Pancreas (tissue), 10 donors: ENCODE results near the gene HSPB7. TPM values are rescaled to one million over a fixed set of nuclear protein-coding genes. Genes with fewer than 3 reads are reported as not detected.
"Not testable (repeated sequence)": the region's sequence is repeated elsewhere in the genome, so short reads cannot be mapped to it uniquely, and the experiment has no call there.

Experiments
- ATAC-seq, 4 donors: fragments of 200-7000 bp; cut with Tn5 transposase; one replicate each; pipeline versions ENCODE4 v1.8.0 to v1.9.1; 2020; ENCODE audit warnings: mild to moderate bottlenecking in 4 of 4, moderate library complexity in 4 of 4
- DNase-seq, 6 donors: peaks; one replicate each; pipeline ENCODE4 v3.0.0-alpha.2; 2020
- FAIRE-seq: peaks from 2 replicates; lab custom pipeline; 2012; peaks lifted over from hg19 to GRCh38; lab: Jason Lieb, UNC
- H3K27ac ChIP-seq, 4 donors: fragments of 200-600 bp; sonication (generic); 1 replicate in 3 of 4; 2 replicates in 1 of 4; pipeline versions ENCODE4 v1.5.0 to v1.8.0; 2020
- H3K27me3 ChIP-seq, 4 donors: fragments of 200-600 bp; one replicate each; pipeline ENCODE4 v1.8.0; 2021
- H3K36me3 ChIP-seq, 3 donors: fragments of 200-600 bp; sonication (generic) in 1 of 3; one replicate each; pipeline versions ENCODE4 v1.5.0 to v1.8.0; 2020 to 2021
- H3K4me1 ChIP-seq, 3 donors: fragments of 200-600 bp; one replicate each; pipeline ENCODE4 v1.8.0; 2021
- H3K4me3 ChIP-seq, 4 donors: fragments of 200-600 bp; sonication (generic) in 2 of 4; one replicate each; pipeline versions ENCODE4 v1.5.0 to v1.8.0; 2020 to 2021
- H3K9me3 ChIP-seq, 4 donors: fragments of 200-600 bp; one replicate each; pipeline ENCODE4 v1.8.0; 2021
- WGBS, 2 donors: extraction: QIAGEN DNeasy Blood & Tissue Kit; methylation state at CpG; one replicate each; pipeline ENCODE4 v1.1.7; 2013; 5-methylcytosine and 5-hydroxymethylcytosine counted together
- intact Hi-C, 3 donors: fragments of 100-400 bp; cut with DNase I; formaldehyde crosslinking; loops; one replicate each; pipeline versions ENCODE4 v1.11.1 to v1.14.2; 2022
- polyA plus RNA-seq, 2 donors: library from polyadenylated mRNA; stranded (reverse); fragments of 200-250 nt; gene quantifications; one replicate each; pipeline ENCODE4 v1.2.3, GENCODE V29; 2013
- total RNA-seq, 6 donors: library from RNA; stranded (reverse); fragmentation: NEBNext Ultra II Directional in 4 of 6; extraction: Animal tissue kit (Norgen Biotek cat#: 25700) in 4 of 6; gene quantifications; one replicate each; pipeline versions ENCODE4 v1.2.1 to v1.2.4, GENCODE V29; 2021 to 2023
- TF ChIP-seq, protein P1 (sequence below), 4 donors: fragments of 200-600 bp; sonication (generic) in 3 of 4; IDR thresholded peaks; one replicate each; pipeline versions ENCODE4 v1.5.0 to v1.8.0; 2021; ENCODE audit warnings: antibody characterized with exemption in 4 of 4
- donor health status: healthy with polysubstance abuse.
- donor health status: DM: no; HTN: no; CAD: no; lungs with moderate emphysema.
- donor health status: DM: no; HTN: no; CAD: no.
- donor health status: control.
- donor health status: control.
- donor health status: Bipolar disorder and iron deficiency.
- donor health status: DM: yes; HTN: yes; CAD: no.
- donor health status: DM: no; HTN: no; CAD: no.
- donor health status: DM: no; HTN: no; CAD: no.
- donor health status: DM: yes; HTN: yes; CAD: no.

Gene HSPB7
- total and polyA plus RNA-seq, 8 donors, result 0.65 to 10.9 (median 2.2) TPM

DNA sequence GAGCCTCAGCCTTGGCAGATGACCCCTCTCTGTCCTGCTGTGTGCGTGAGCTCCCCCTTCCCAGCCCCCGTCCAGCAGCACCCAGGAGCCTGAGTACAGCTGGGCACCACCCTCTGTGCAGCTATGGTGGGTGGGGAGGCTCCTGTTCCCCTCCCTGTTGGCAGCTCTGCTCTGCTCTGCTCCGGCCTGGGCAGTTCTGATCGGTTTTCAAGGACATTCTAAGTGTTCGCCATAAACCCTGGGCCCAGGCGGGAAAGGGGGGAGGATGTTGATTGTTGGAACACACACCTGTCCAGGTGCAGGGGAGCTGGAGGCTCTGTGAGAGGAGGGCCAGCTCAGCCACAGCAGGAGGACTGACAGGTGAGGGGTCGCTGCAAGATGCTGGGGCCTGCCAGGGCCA, 25.7 kb upstream of the HSPB7 start, which contains the start of gene CLCNKB:
CLCNKB (plus strand) TSS at position 262 of the 400 bp plus-strand sequence. CDS start 711 bp downstream, outside the sequence.
- Histone ChIP-seq H3K27ac (peak within 1 kb of the TSS in 2 of 4 donors; percentile 12 to 28), H3K4me1 (peaks cover 0 to 8% (median 4%) of the 10 kb centered on the region in 3 donors), H3K9me3 (no peaks in the 10 kb centered on the region), H3K27me3 (no peaks in the 10 kb centered on the region), H3K36me3 (no peaks in the 10 kb centered on the region), H3K4me3 (no peak within 1 kb of the TSS)
- intact Hi-C loops, result loop anchor here in 1 of 3 donors (10.0 kb wide), 1 partner anchor 239 kb away; the partner anchor contains the start of gene UQCRHL
- ATAC-seq (peak; percentile 66 to 91 (median 87)), DNase-seq (peak in 5 of 6 donors; percentile 66 to 89 (median 80)), FAIRE-seq (no peak)
- TF ChIP-seq, protein P1, sequence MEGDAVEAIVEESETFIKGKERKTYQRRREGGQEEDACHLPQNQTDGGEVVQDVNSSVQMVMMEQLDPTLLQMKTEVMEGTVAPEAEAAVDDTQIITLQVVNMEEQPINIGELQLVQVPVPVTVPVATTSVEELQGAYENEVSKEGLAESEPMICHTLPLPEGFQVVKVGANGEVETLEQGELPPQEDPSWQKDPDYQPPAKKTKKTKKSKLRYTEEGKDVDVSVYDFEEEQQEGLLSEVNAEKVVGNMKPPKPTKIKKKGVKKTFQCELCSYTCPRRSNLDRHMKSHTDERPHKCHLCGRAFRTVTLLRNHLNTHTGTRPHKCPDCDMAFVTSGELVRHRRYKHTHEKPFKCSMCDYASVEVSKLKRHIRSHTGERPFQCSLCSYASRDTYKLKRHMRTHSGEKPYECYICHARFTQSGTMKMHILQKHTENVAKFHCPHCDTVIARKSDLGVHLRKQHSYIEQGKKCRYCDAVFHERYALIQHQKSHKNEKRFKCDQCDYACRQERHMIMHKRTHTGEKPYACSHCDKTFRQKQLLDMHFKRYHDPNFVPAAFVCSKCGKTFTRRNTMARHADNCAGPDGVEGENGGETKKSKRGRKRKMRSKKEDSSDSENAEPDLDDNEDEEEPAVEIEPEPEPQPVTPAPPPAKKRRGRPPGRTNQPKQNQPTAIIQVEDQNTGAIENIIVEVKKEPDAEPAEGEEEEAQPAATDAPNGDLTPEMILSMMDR (IDR thresholded peaks at IDR 0.05), result no peak
- WGBS, 2 donors, result 19 to 23% methylated on average over 7 of the region's 7 CpGs

DNA sequence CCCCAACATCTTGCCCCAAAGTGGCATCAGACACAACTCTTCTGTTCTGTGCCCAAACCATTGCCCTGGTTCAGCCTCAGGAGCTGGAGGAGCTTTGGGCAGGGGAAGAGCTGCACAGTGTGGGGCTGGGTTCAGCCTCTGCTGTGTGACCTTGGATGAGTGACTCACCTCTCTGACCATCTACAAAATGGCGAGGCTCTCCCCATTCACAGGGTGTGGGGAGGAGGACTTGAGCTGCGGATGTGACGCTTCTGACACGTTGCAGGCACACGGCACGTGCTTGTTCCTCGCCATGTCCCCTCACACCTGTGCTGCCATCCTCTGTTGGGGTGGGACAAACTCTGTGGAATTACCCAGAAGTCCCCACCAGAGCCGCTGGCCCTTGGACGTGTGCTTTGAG, 24.8 kb upstream of the HSPB7 start:
- H3K36me3 ChIP-seq, H3K4me3 ChIP-seq, H3K9me3 ChIP-seq, FAIRE-seq, H3K27me3 ChIP-seq, H3K4me1 ChIP-seq, DNase-seq, H3K27ac ChIP-seq: not testable (repeated sequence)
- 79 to 82% methylated on average over 9 of the region's 9 CpGs for WGBS, 2 donors
- intact Hi-C loops, result loop anchor here in 1 of 3 donors (10.0 kb wide), 1 partner anchor 238 kb away; the partner anchor contains the start of gene UQCRHL
- ATAC-seq, result peak; percentile 10 to 48 (median 26)

DNA sequence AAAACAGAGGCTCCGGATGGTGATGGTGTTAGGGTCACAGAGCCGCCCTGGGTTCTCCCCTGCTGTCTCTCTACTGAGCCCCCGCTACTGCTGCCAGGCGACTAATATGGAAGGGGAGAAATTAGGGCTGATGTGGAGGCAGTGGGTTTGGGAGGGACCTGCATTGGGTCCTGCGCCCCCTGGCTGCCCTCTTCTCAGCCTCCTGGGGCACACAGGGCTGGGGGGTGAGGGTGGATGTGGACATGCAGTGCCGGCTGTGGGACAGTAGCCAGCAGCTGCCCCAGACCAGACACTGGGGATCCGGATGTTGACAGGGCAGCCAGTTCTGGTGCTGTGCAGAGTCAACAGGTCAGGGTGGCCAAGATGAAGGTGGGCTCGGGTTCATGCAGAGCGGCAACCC, 24.3 kb upstream of the HSPB7 start:
- 84 to 91% methylated on average over 9 of the region's 9 CpGs for WGBS, 2 donors

DNA sequence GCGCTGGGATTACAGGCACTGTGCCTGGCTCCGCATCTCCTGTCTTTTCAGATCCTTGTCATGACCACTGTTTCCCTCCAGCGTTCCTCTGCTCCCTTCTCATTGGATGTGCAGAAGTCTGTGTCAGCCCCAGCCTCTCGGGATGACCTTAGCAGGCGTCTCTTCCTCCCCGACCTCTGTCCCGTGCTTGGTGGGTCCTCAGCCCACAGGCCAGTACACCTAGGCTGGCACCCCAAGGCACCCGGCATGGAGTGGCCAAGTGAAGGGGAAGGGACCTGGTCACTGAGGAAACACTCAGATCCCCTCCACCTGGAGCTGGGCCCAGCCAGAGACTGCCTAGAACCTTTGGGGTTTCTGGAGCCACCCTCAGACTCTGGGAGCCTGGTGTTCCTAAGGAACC, 23.4 kb upstream of the HSPB7 start:
- no peaks in the 10 kb centered on the region for H3K27me3 ChIP-seq
- TF ChIP-seq, protein P1 (IDR thresholded peaks at IDR 0.05), result no peak
- H3K9me3 ChIP-seq, result no peaks in the 10 kb centered on the region
- H3K4me3 ChIP-seq, result no peak overlapping the region
- H3K36me3 ChIP-seq, result no peaks in the 10 kb centered on the region
- intact Hi-C loops, result loop anchor here in 1 of 3 donors (10.0 kb wide), 1 partner anchor 236 kb away; the partner anchor contains the start of gene UQCRHL
- WGBS, 2 donors, result 66 to 87% methylated on average over 8 of the region's 8 CpGs
- ATAC-seq (no peak), DNase-seq (peak in 1 of 6 donors; percentile 49), FAIRE-seq (no peak)
- no peak overlapping the region for H3K27ac ChIP-seq
- H3K4me1 ChIP-seq, result peaks cover 0 to 8% (median 4%) of the 10 kb centered on the region in 3 donors

More for the DNA sequence above, 24.3 kb upstream of the HSPB7 start:
- TF ChIP-seq, protein P1 (IDR thresholded peaks at IDR 0.05), result no peak
- no peaks in the 10 kb centered on the region for H3K36me3 ChIP-seq
- FAIRE-seq (no peak), ATAC-seq (no peak), DNase-seq (peak in 1 of 6 donors; percentile 42)
- H3K27ac ChIP-seq, result no peak overlapping the region
- intact Hi-C loops, result loop anchor here in 1 of 3 donors (10.0 kb wide), 1 partner anchor 237 kb away; the partner anchor contains the start of gene UQCRHL
- no peak overlapping the region for H3K4me3 ChIP-seq
- H3K27me3 ChIP-seq, result no peaks in the 10 kb centered on the region
- H3K9me3 ChIP-seq, result no peaks in the 10 kb centered on the region
- peaks cover 0 to 8% (median 4%) of the 10 kb centered on the region in 3 donors for H3K4me1 ChIP-seq

DNA sequence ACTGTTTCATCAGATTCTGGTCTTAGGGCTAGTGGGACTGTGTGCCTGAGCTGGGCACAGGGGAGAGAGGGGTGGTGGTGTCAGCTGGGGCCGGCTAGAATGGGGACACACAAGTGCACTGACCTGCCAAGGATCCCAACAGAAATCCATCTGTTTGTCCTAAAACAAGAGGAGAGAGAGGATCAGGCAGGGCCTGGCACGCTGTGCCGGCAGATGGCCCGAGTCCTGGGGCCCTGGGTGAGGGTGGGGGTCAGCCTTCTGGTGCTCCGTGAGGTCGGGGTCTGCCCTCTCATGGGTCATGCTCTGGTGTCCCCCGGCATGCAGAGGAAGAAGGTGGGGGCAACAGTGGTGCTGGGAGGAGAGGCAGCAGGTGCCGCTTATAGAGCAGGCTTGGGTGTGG, 22.0 kb upstream of the HSPB7 start:
- H3K36me3 ChIP-seq, H3K27ac ChIP-seq, FAIRE-seq, ATAC-seq, H3K27me3 ChIP-seq, H3K4me1 ChIP-seq, H3K9me3 ChIP-seq, H3K4me3 ChIP-seq: not testable (repeated sequence)
- peak in 1 of 6 donors; percentile 57 for DNase-seq
- WGBS, 2 donors, result 67 to 75% methylated on average over 7 to 8 of the region's 8 CpGs
- intact Hi-C loops, result loop anchor here in 1 of 3 donors (10.0 kb wide), 1 partner anchor 235 kb away; the partner anchor contains the start of gene UQCRHL

DNA sequence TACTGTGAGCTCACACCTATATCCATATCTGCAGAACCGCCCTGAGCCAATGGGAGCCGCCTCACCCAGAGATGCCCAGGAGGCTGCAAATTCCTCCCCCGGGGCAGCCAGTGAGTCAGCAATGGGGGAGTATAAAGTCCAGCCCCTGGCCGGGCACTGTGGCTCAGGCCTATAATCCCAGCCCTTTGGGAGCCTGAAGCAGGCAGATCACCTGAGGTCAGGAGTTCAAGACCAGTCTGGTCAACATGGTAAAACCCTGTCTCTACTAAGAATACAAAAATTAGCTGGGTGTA, 20.7 kb upstream of the HSPB7 start:
- TF ChIP-seq, protein P1 (IDR thresholded peaks at IDR 0.05), result no peak
- peaks cover 0 to 4% (median 0%) of the 10 kb centered on the region in 3 donors for H3K4me1 ChIP-seq
- FAIRE-seq, result no peak
- WGBS, 2 donors, result 68 to 77% methylated on average over 4 of the region's 4 CpGs
- H3K27ac ChIP-seq, result no peak overlapping the region
- peak in 1 of 6 donors; percentile 37 for DNase-seq
- H3K9me3 ChIP-seq, result no peaks in the 10 kb centered on the region
- ATAC-seq, result no peak
- intact Hi-C loops, result no loop called here
- no peaks in the 10 kb centered on the region for H3K27me3 ChIP-seq
- H3K4me3 ChIP-seq, result no peak overlapping the region
- H3K36me3 ChIP-seq, result no peaks in the 10 kb centered on the region

DNA sequence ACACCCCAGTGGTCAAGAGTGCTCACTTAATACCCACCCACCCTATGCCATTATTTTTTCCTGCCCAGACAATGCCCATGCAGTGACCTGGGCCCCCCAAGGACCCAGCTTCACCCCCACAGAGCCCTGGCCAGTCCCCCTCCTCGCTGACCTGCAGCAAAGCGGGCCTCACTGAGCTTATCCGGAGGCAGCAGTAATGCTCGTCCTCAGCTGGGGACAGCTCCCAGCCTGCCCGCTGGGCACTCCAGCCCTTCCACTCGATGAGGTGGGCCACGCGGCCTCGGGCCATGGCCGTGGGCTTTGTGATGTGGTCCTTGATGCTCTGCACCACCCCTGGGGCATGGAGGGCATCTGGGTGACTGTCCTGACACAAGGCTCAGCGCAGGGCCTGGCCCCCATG, 18.6 kb upstream of the HSPB7 start:
- H3K4me1 ChIP-seq, H3K4me3 ChIP-seq, H3K27me3 ChIP-seq, FAIRE-seq, ATAC-seq, intact Hi-C loops, H3K27ac ChIP-seq, H3K36me3 ChIP-seq, H3K9me3 ChIP-seq: not testable (repeated sequence)
- peak in 1 of 6 donors; percentile 62 for DNase-seq
- 76 to 85% methylated on average over 10 of the region's 11 CpGs for WGBS, 2 donors

DNA sequence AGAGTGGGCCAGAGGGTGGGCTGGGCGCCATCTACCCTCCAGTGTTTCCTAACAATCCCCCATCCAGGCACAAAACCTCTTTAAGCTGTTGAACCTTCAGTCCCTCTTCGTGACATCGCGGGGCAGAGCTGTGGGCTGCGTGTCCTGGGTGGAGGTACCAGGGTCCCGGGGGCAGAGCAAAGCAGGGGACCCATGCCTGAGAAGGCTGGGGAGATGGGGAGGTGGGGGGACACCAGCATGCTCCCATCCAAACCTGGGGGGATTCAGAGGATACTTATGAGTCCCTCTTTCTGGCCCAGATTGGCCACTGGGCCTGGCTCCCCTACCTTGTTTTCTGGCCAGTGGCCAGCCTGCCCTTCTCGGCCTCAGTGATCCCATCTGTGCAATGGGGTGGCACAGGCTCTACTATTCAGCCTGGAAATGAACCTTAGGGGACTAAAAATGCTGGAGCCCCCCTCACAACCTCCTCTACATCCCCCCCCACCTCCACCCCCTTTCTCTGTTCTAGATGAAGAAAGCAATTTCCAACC, 15.3 kb upstream of the HSPB7 start:
- intact Hi-C loops, H3K36me3 ChIP-seq, ATAC-seq, DNase-seq, H3K4me3 ChIP-seq, H3K27me3 ChIP-seq, H3K9me3 ChIP-seq, FAIRE-seq, H3K27ac ChIP-seq, H3K4me1 ChIP-seq: not testable (repeated sequence)
- WGBS, 2 donors, result 52 to 58% methylated on average over 7 of the region's 7 CpGs
